Liver (tissue), 2 donors: Measurements from ENCODE around the gene R3HCC1L.

ENCODE experiments used
- EGR1 ChIP-seq, 2 donors: IDR thresholded peaks; 2 replicates each; pipeline ENCODE4 v1.6.1; 2016 to 2018; ENCODE audit warnings: antibody characterized with exemption in 2 of 2, low read depth in 2 of 2
- TF ChIP-seq, protein P1 (sequence below): IDR thresholded peaks from 2 replicates; pipeline ENCODE4 v1.6.1; 2016; ENCODE audit warnings: antibody characterized with exemption
- donor health status: healthy.

DNA sequence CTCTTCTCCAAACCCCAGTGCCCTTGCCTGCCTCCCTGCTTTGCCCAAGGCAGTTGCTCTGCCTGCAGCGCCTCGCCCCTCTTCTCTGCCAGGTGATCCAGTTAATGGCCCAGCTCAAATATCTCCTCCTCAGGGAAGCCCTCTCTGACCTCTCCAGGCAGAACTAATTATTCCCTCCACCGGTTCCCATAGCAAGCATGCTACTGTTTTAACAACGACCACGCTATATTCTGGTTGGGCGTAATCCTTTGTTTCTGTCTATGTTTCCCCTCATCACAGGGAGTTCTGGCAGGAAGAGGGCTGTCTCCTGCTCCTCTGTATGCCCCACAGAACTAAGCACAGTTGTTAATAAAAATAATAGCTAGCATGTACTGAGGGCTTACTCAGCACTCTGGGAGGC is 36.8 kb upstream of the R3HCC1L start:
- TF ChIP-seq, protein P1, sequence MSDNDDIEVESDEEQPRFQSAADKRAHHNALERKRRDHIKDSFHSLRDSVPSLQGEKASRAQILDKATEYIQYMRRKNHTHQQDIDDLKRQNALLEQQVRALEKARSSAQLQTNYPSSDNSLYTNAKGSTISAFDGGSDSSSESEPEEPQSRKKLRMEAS: no peak
- no peak for TF ChIP-seq EGR1 (IDR thresholded peaks at IDR 0.05; ENCODE audit: low read depth in 2 of 2)
